Testis (tissue), 3 donors: ENCODE results near the gene OR8G1. TPM values are rescaled to one million over a fixed set of nuclear protein-coding genes. Genes with fewer than 3 reads are reported as not detected.

ENCODE experiments used
- DNase-seq: peaks from one replicate; pipeline ENCODE4 v3.0.0-alpha.2; 2019
- H3K27ac ChIP-seq, 2 donors: fragments of 200-600 bp; sonication (generic); one replicate each; pipeline ENCODE4 v1.5.1; 2019
- H3K27me3 ChIP-seq: fragments of 200-600 bp; sonication (generic); one replicate; pipeline ENCODE4 v1.5.1; 2019
- H3K36me3 ChIP-seq: fragments of 200-600 bp; sonication (generic); one replicate; pipeline ENCODE4 v1.5.1; 2017; ENCODE audit warnings: low read depth; ENCODE audit errors: missing control alignments
- H3K4me1 ChIP-seq: fragments of 200-600 bp; sonication (generic); one replicate; pipeline ENCODE4 v1.5.1; 2019
- H3K4me3 ChIP-seq, 2 donors: fragments of 200-600 bp; sonication (generic); one replicate each; pipeline ENCODE4 v1.5.1; 2017 to 2019
- H3K9me3 ChIP-seq: fragments of 200-600 bp; sonication (generic); one replicate; pipeline ENCODE4 v1.5.1; 2017
- CTCF ChIP-seq, 3 experiments: fragments of 450-650 bp in 2 of 3; fragments of 200-600 bp in 1 of 3; sonication (generic) in 1 of 3; IDR thresholded peaks; one replicate each; pipeline ENCODE4 v1.5.1; 2016 to 2019; ENCODE audit warnings: antibody characterized with exemption in 3 of 3, mild to moderate bottlenecking in 2 of 3, moderate library complexity in 1 of 3
- POLR2A ChIP-seq: fragments of 450-650 bp; IDR thresholded peaks from one replicate; pipeline ENCODE4 v1.6.1; 2017; ENCODE audit warnings: antibody characterized with exemption, mild to moderate bottlenecking, moderate library complexity
- WGBS, 2 donors: methylation state at CpG; one replicate each; pipeline ENCODE4 v1.1.5; 2018; 5-methylcytosine and 5-hydroxymethylcytosine counted together
- intact Hi-C: fragments of 100-400 bp; cut with DNase I; formaldehyde crosslinking; loops from one replicate; pipeline ENCODE4 v1.15.1; 2023; ENCODE audit warnings: low total_unique reads
- polyA plus RNA-seq: library from polyadenylated mRNA; stranded (reverse); fragments of 350-450 nt; fragmentation: Illumina TruSeq; extraction: RNeasy Lipid Tissue Mini Kit (QIAGEN cat#74804); gene quantifications from one replicate; pipeline ENCODE4 v1.2.3, GENCODE V29; 2014; ENCODE audit warnings: low read depth, low replicate concordance; ENCODE audit not compliant: insufficient read depth
- total RNA-seq, 2 donors: library from RNA; depleted of rRNA; stranded (reverse); fragments of >200 nt; gene quantifications; one replicate each; pipeline ENCODE4 v1.2.3, GENCODE V29; 2016

The OR8G1 gene
- total and polyA plus RNA-seq, 3 donors from 2014 or later = 0.29 to 2.6 (median 1.2) TPM

- Histone ChIP-seq H3K27ac (no peak overlapping the region), H3K36me3 (no peaks in the 10 kb centered on the region), H3K27me3 (no peaks in the 10 kb centered on the region), H3K4me3 (no peak overlapping the region), H3K4me1 (no peaks in the 10 kb centered on the region), H3K9me3 (no peaks in the 10 kb centered on the region)
- TF ChIP-seq POLR2A = no peak
- TF ChIP-seq CTCF (IDR thresholded peaks at IDR 0.05) = no peak
- intact Hi-C loops = no loop called here
- no peak for DNase-seq
- WGBS, 2 donors = 60 to 69% methylated on average over 3 of the region's 3 CpGs
These were observed 61.6 kb downstream of the OR8G1 start for GRCh38 chr11:124302347-124303125.

Other genes with a start within 250 kb of the OR8G1 start
- gene OR10G6, start 245.9 kb upstream of the OR8G1 start, total RNA-seq = not detected
- not detected for gene OR10G6, start 245.9 kb upstream of the OR8G1 start, polyA plus RNA-seq
- gene OR10G4, start 228.1 kb upstream of the OR8G1 start, total RNA-seq = 1 to 10 TPM; 4.1 to 4.6 TPM
- 0.15 TPM for gene OR10G4, start 228.1 kb upstream of the OR8G1 start, polyA plus RNA-seq
- 1 to 10 TPM; 1.9 to 2.4 TPM for gene OR10G9, start 218.1 kb upstream of the OR8G1 start, total RNA-seq
- not detected for gene OR10G9, start 218.1 kb upstream of the OR8G1 start, polyA plus RNA-seq
- gene OR10G8, start 214.3 kb upstream of the OR8G1 start, total RNA-seq = 1 to 10 TPM; 1.7 to 5.8 TPM
- gene OR10G8, start 214.3 kb upstream of the OR8G1 start, polyA plus RNA-seq = not detected
- not detected for gene OR10G7, start 199.8 kb upstream of the OR8G1 start, total RNA-seq
- gene OR10G7, start 199.8 kb upstream of the OR8G1 start, polyA plus RNA-seq = not detected
- 10 to 100 TPM; 26.6 to 31.3 TPM for gene VWA5A, start 125.6 kb upstream of the OR8G1 start, total RNA-seq
- 28.3 TPM for gene VWA5A, start 125.6 kb upstream of the OR8G1 start, polyA plus RNA-seq
- 1 to 10 TPM; 1.5 to 1.6 TPM for gene OR10D3, start 57.8 kb upstream of the OR8G1 start, total RNA-seq
- not detected for gene OR10D3, start 57.8 kb upstream of the OR8G1 start, polyA plus RNA-seq
- 1 to 10 TPM; 2.5 to 4.5 TPM for gene OR8G5, start 15.3 kb downstream of the OR8G1 start, total RNA-seq
- 5.7 TPM for gene OR8G5, start 15.3 kb downstream of the OR8G1 start, polyA plus RNA-seq
- not detected for gene OR8D1, start 72.9 kb downstream of the OR8G1 start, total RNA-seq
- not detected for gene OR8D1, start 72.9 kb downstream of the OR8G1 start, polyA plus RNA-seq
- not detected for gene OR8D2, start 79.1 kb downstream of the OR8G1 start, total RNA-seq
- not detected for gene OR8D2, start 79.1 kb downstream of the OR8G1 start, polyA plus RNA-seq
- gene OR8B2, start 143.4 kb downstream of the OR8G1 start, total RNA-seq = not detected
- gene OR8B2, start 143.4 kb downstream of the OR8G1 start, polyA plus RNA-seq = 1.0 TPM
- gene OR8B3, start 157.9 kb downstream of the OR8G1 start, total RNA-seq = not detected
- 0.53 TPM for gene OR8B3, start 157.9 kb downstream of the OR8G1 start, polyA plus RNA-seq
- not detected for gene OR8B4, start 183.8 kb downstream of the OR8G1 start, total RNA-seq
- gene OR8B4, start 183.8 kb downstream of the OR8G1 start, polyA plus RNA-seq = not detected
- gene OR8B8, start 204.6 kb downstream of the OR8G1 start, total RNA-seq = not detected
- gene OR8B8, start 204.6 kb downstream of the OR8G1 start, polyA plus RNA-seq = not detected